Osteoblast (primary cell): ENCODE data around the gene DCDC2. TPM values are rescaled to one million over a fixed set of nuclear protein-coding genes. Genes with fewer than 3 reads are reported as not detected.

Experiments
- DNase-seq: peaks from one replicate; pipeline ENCODE4 v3.0.0; 2011; ENCODE audit warnings: low spot score, mixed read lengths; ENCODE audit not compliant: insufficient read length; ENCODE audit errors: missing footprints
- H2AFZ ChIP-seq: 2 replicates; pipeline ENCODE4 v1.6.0; 2011; ENCODE audit warnings: mild to moderate bottlenecking, low read length
- H3K27ac ChIP-seq: 2 replicates; pipeline ENCODE4 v1.5.1; 2011; ENCODE audit warnings: mild to moderate bottlenecking, low read depth, low read length, moderate library complexity
- H3K27me3 ChIP-seq: 2 replicates; pipeline ENCODE4 v1.6.0; 2012; ENCODE audit warnings: mild to moderate bottlenecking, control low read depth, inconsistent platforms, low read length, moderate library complexity; ENCODE audit not compliant: insufficient read depth
- H3K36me3 ChIP-seq: 2 replicates; pipeline ENCODE4 v1.5.1; 2011; ENCODE audit warnings: mild to moderate bottlenecking, low read length, control low read depth, moderate library complexity; ENCODE audit not compliant: insufficient read depth
- H3K4me1 ChIP-seq: 2 replicates; pipeline ENCODE4 v1.5.1; 2011; ENCODE audit warnings: mild to moderate bottlenecking, low read length, control low read depth, moderate library complexity; ENCODE audit not compliant: insufficient read depth
- H3K4me2 ChIP-seq: 2 replicates; pipeline ENCODE4 v1.6.0; 2011; ENCODE audit warnings: mild to moderate bottlenecking, low read length; ENCODE audit not compliant: insufficient read depth
- H3K4me3 ChIP-seq: fragments of 200-600 bp; sonication (generic); 3 replicates; pipeline ENCODE4 v1.5.1; 2012; ENCODE audit warnings: mild to moderate bottlenecking, low read length, inconsistent platforms; ENCODE audit not compliant: insufficient read depth
- H3K79me2 ChIP-seq: 2 replicates; pipeline ENCODE4 v1.6.0; 2012; ENCODE audit warnings: mild to moderate bottlenecking, low read length, control low read depth, inconsistent platforms; ENCODE audit not compliant: insufficient read depth
- H3K9me3 ChIP-seq: 2 replicates; pipeline ENCODE4 v1.5.1; 2011; ENCODE audit warnings: low read depth, low read length, control low read depth
- H4K20me1 ChIP-seq: 2 replicates; pipeline ENCODE4 v1.6.0; 2012; ENCODE audit warnings: mild to moderate bottlenecking, low read length, control low read depth; ENCODE audit not compliant: insufficient read depth
- total RNA-seq: library from RNA; depleted of rRNA; stranded (reverse); fragments of >200 nt; gene quantifications from 2 replicates; pipeline ENCODE4 v1.2.3, GENCODE V29; 2012
- TF ChIP-seq, protein P1 (sequence below): IDR thresholded peaks from 2 replicates; pipeline ENCODE4 v1.5.1; 2011; ENCODE audit warnings: mild to moderate bottlenecking, low read depth, low read length, moderate library complexity; ENCODE audit errors: extremely low read depth

The DCDC2 gene
- under 0.01 TPM in 2 replicates for total RNA-seq

DNA sequence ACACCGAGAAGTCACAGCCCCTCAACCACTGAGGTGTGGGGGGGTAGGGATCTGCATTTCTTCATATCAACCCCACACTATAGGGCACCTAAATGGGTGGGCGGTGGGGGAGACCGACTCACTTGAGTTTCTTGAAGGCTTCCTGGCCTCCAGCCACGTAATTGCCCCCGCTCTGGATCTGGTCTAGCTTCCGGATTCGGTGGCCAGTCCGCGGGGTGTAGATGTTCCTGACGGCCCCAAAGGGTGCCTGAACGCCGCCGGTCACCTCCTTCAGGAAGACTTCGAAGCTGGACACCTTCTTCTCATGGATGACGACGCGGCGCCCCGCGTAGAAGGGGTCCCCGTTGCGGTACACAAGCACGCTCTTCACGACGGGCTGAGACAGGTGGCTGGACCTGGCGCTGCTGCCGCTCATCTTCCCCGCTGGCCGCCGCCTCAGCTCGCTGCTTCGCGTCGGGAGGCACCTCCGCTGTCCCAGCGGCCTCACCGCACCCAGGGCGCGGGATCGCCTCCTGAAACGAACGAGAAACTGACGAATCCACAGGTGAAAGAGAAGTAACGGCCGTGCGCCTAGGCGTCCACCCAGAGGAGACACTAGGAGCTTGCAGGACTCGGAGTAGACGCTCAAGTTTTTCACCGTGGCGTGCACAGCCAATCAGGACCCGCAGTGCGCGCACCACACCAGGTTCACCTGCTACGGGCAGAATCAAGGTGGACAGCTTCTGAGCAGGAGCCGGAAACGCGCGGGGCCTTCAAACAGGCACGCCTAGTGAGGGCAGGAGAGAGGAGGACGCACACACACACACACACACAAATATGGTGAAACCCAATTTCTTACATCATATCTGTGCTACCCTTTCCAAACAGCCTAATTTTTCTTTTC is at the start of gene DCDC2:
TSS of gene DCDC2 (minus strand) at position 724 of the 883 bp plus-strand sequence. CDS start at position 415, 309 bp downstream.
- Histone ChIP-seq H2AFZ (peak within 1 kb of the TSS; percentile 59), H3K36me3 (no peaks in the 10 kb centered on the region), H3K27ac (no peak within 1 kb of the TSS), H3K27me3 (peaks cover 26% of the 10 kb centered on the region), H3K9me3 (no peaks in the 10 kb centered on the region), H3K4me3 (peak within 1 kb of the TSS; percentile 39), H3K4me2 (peak within 1 kb of the TSS; percentile 65), H3K4me1 (peaks cover 5% of the 10 kb centered on the region), H4K20me1 (no peaks in the 10 kb centered on the region), H3K79me2 (no peaks in the 10 kb centered on the region)
- TF ChIP-seq, protein P1, sequence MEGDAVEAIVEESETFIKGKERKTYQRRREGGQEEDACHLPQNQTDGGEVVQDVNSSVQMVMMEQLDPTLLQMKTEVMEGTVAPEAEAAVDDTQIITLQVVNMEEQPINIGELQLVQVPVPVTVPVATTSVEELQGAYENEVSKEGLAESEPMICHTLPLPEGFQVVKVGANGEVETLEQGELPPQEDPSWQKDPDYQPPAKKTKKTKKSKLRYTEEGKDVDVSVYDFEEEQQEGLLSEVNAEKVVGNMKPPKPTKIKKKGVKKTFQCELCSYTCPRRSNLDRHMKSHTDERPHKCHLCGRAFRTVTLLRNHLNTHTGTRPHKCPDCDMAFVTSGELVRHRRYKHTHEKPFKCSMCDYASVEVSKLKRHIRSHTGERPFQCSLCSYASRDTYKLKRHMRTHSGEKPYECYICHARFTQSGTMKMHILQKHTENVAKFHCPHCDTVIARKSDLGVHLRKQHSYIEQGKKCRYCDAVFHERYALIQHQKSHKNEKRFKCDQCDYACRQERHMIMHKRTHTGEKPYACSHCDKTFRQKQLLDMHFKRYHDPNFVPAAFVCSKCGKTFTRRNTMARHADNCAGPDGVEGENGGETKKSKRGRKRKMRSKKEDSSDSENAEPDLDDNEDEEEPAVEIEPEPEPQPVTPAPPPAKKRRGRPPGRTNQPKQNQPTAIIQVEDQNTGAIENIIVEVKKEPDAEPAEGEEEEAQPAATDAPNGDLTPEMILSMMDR: no peak
- DNase-seq: no peak

DNA sequence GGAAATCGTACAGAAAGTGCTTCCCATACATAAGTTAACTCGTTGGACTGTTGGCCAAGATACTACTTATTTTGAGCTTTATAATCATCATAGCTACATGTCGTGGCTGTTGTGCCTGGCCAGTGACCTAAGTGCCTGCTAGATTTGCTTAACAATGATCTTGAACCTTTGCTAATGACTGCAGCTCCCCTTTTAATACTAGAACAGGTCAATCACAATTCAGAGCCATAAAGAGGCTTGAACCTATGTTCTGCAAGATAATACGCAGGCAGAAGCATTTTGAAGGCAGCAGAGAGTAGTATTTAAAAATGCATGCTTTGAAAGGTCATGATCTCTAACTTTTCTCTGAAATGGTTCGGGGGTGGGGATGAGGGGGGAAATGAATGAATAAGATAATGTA is 47.4 kb upstream of the DCDC2 start:
- H3K4me2 ChIP-seq: no peak overlapping the region
- peaks cover 15% of the 10 kb centered on the region for H3K4me1 ChIP-seq
- no peak overlapping the region for H3K4me3 ChIP-seq
- H3K36me3 ChIP-seq: peaks cover 11% of the 10 kb centered on the region
- TF ChIP-seq, protein P1: no peak
- DNase-seq: no peak
- no peak overlapping the region for H3K27ac ChIP-seq
- no peaks in the 10 kb centered on the region for H3K9me3 ChIP-seq
- H3K27me3 ChIP-seq: no peaks in the 10 kb centered on the region
- H3K79me2 ChIP-seq: peaks cover 47% of the 10 kb centered on the region
- peaks cover 7% of the 10 kb centered on the region for H4K20me1 ChIP-seq
- H2AFZ ChIP-seq: no peak overlapping the region

DNA sequence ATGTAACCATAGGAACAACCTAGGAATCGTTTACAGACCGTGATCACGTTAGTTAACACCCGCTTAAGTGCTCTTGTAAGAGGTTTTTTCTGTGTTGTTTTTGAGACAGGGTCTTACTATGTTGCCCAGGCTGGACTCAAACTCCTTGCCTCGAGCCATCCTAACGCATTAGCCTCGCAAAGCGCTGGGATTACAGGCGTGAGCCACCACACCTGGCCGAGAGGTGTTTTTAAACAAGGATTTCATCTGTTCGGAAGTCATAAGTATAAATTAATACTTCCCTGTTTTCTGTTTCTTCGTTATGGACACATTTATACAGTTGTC is 45.6 kb upstream of the DCDC2 start:
- TF ChIP-seq, protein P1: no peak
- H3K27ac ChIP-seq: peak overlapping the region; percentile 74

DNA sequence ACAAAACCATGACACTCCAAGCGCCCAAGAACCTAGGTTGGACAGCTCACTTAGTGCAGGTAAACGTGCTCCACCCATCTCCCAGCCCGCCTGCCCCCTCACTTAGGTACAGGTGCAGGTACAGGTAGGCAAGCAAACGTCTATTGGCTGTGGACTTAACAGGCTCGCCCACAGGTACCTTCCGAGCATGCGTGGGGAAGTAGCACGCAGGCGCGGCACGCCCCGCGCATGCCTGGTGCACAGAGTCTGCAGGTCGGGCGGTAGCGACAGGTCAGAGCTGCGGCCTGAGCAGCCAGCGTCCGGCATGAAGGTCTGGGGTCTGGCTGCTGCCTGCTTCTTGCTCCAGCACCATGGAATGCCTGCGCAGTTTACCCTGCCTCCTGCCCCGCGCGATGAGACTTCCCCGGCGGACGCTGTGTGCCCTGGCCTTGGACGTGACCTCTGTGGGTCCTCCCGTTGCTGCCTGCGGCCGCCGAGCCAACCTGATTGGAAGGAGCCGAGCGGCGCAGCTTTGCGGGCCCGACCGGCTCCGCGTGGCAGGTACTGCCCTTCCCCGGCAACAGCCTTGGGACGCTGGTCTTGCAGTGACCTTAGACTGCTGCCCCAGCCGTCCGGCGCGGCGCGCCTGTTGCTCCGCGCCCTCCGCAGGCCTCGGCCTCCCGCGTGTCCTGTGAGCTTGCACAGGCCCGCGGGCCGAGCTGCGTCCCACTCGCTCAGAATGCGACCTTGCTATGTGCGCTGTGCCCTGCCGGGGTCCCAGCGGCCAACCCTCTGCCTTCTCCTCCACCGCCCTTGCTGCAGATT is 45.0 kb upstream of the DCDC2 start, which contains the start of gene MRS2:
TSS of gene MRS2 (plus strand) at position 240 of the 804 bp plus-strand sequence. CDS start at position 351, 111 bp downstream.
- Histone ChIP-seq H3K4me1 (peaks cover 15% of the 10 kb centered on the region), H3K4me3 (peak within 1 kb of the TSS; percentile 99), H3K27me3 (peaks cover 7% of the 10 kb centered on the region), H4K20me1 (peaks cover 7% of the 10 kb centered on the region), H3K4me2 (peak within 1 kb of the TSS; percentile 87), H3K79me2 (peaks cover 44% of the 10 kb centered on the region), H3K27ac (peak within 1 kb of the TSS; percentile 74), H3K36me3 (no peaks in the 10 kb centered on the region), H3K9me3 (no peaks in the 10 kb centered on the region), H2AFZ (peak within 1 kb of the TSS; percentile 97)
- TF ChIP-seq, protein P1: no peak
- peak; percentile 88 for DNase-seq

More for the DNA sequence above, 45.6 kb upstream of the DCDC2 start:
- DNase-seq: no peak
- Histone ChIP-seq H3K4me2 (peak overlapping the region; percentile 87), H3K79me2 (peaks cover 45% of the 10 kb centered on the region), H3K27me3 (peaks cover 7% of the 10 kb centered on the region), H2AFZ (peak overlapping the region; percentile 97), H3K9me3 (no peaks in the 10 kb centered on the region), H3K36me3 (no peaks in the 10 kb centered on the region), H4K20me1 (peaks cover 7% of the 10 kb centered on the region), H3K4me1 (peaks cover 15% of the 10 kb centered on the region), H3K4me3 (peak overlapping the region; percentile 99)
